HepG2 (cell line): ENCODE measurements around the gene GTF2A1. TPM values are rescaled to one million over a fixed set of nuclear protein-coding genes. Genes with fewer than 3 reads are reported as not detected.

Experiments
- CENPX ChIP-seq: sonication (generic); formaldehyde crosslinking; IDR thresholded peaks from 2 replicates; pipeline ENCODE4 v1.9.0; 2021; ENCODE audit warnings: mild to moderate bottlenecking, missing genetic modification reagents, moderate library complexity
- DMAP1 ChIP-seq: IDR thresholded peaks from 2 replicates; pipeline ENCODE4 v1.6.1; 2016
- DPF2 ChIP-seq: sonication (generic); formaldehyde crosslinking; IDR thresholded peaks from 2 replicates; pipeline ENCODE4 v1.4.0; 2020; ENCODE audit warnings: mild to moderate bottlenecking, low read depth, missing genetic modification reagents, borderline replicate concordance
- FOSL1 ChIP-seq: sonication (generic); formaldehyde crosslinking; IDR thresholded peaks from 2 replicates; pipeline ENCODE4 v1.9.0; 2021; ENCODE audit warnings: missing genetic modification reagents, borderline replicate concordance
- HNRNPL ChIP-seq: fragments of 200-400 bp; formaldehyde crosslinking; IDR thresholded peaks from 2 replicates; pipeline ENCODE4 v1.6.1; 2017; ENCODE audit warnings: mild to moderate bottlenecking, low read depth, low read length
- KMT2B ChIP-seq: IDR thresholded peaks from 2 replicates; pipeline ENCODE4 v1.6.1; 2016; ENCODE audit warnings: missing genetic modification reagents, missing compliant biosample characterization
- MIER2 ChIP-seq: IDR thresholded peaks from 2 replicates; pipeline ENCODE4 v1.6.1; 2016; ENCODE audit warnings: missing biosample characterization, missing genetic modification reagents
- MIXL1 ChIP-seq: IDR thresholded peaks from 2 replicates; pipeline ENCODE4 v1.6.1; 2016
- MTA3 ChIP-seq: sonication (generic); formaldehyde crosslinking; IDR thresholded peaks from 2 replicates; pipeline ENCODE4 v1.4.0; 2020; ENCODE audit warnings: missing genetic modification reagents
- RBM22 ChIP-seq: fragments of 200-400 bp; formaldehyde crosslinking; optimal IDR thresholded peaks from 2 replicates; pipeline ENCODE3; 2017; ENCODE audit warnings: mild to moderate bottlenecking, low read length, moderate library complexity
- SRSF9 ChIP-seq: fragments of 200-400 bp; formaldehyde crosslinking; IDR thresholded peaks from 2 replicates; pipeline ENCODE4 v1.6.1; 2018; ENCODE audit warnings: borderline replicate concordance, mild to moderate bottlenecking, low read depth, low read length; ENCODE audit not compliant: insufficient read depth, poor library complexity, severe bottlenecking
- XBP1 ChIP-seq: sonication (generic); formaldehyde crosslinking; IDR thresholded peaks from 2 replicates; pipeline ENCODE4 v1.5.0; 2020; ENCODE audit warnings: missing genetic modification reagents
- ZFP36L2 ChIP-seq: sonication (generic); formaldehyde crosslinking; IDR thresholded peaks from 2 replicates; pipeline ENCODE4 v1.4.0; 2020; ENCODE audit warnings: missing genetic modification reagents
- ZNF329 ChIP-seq: sonication (generic); formaldehyde crosslinking; IDR thresholded peaks from 2 replicates; pipeline ENCODE4 v1.9.0; 2021; ENCODE audit warnings: low read depth, mild to moderate bottlenecking, missing genetic modification reagents
- ZNF383 ChIP-seq: sonication (generic); formaldehyde crosslinking; IDR thresholded peaks from 2 replicates; pipeline ENCODE4 v1.4.0; 2020; ENCODE audit warnings: missing genetic modification reagents, mild to moderate bottlenecking, borderline replicate concordance
- ZNF468 ChIP-seq: sonication (generic); formaldehyde crosslinking; IDR thresholded peaks from 2 replicates; pipeline ENCODE4 v1.8.0; 2022; ENCODE audit warnings: mild to moderate bottlenecking, moderate library complexity, missing genetic modification reagents
- ZNF709 ChIP-seq: sonication (generic); formaldehyde crosslinking; IDR thresholded peaks from 2 replicates; pipeline ENCODE4 v1.5.0; 2020; ENCODE audit warnings: mild to moderate bottlenecking, missing genetic modification reagents
- ZZZ3 ChIP-seq: sonication (generic); formaldehyde crosslinking; IDR thresholded peaks from 2 replicates; pipeline ENCODE4 v1.4.0; 2020; ENCODE audit warnings: missing genetic modification reagents, mild to moderate bottlenecking, borderline replicate concordance
- polyA plus RNA-seq, 8 experiments: library from polyadenylated mRNA; depleted of rRNA in 3 of 8; stranded (reverse) in 7 of 8; unstranded in 1 of 8; fragments of >200 nt; fragmentation: Illumina TruSeq in 4 of 8; extraction: Trizol in 4 of 8; gene quantifications; 2 replicates each; pipeline versions ENCODE4 v1.2.1 to v1.2.3, GENCODE V29; 2011 to 2016; ENCODE audit warnings: low read depth in 4 of 8, missing spikeins in 1 of 8, mixed read lengths in 1 of 8; ENCODE audit not compliant: insufficient read depth in 1 of 8
- total RNA-seq, 5 experiments: library from RNA; depleted of rRNA; stranded (reverse); fragments of >200 nt; fragmentation: Illumina TruSeq; extraction: Trizol; gene quantifications; 2 replicates each; pipeline ENCODE4 v1.2.3, GENCODE V29; 2016; ENCODE audit warnings: low read depth in 1 of 5
- TF ChIP-seq, protein P1 (sequence below): sonication (generic); formaldehyde crosslinking; IDR thresholded peaks from 2 replicates; pipeline ENCODE4 v1.5.0; 2020; ENCODE audit warnings: missing genetic modification reagents
- TF ChIP-seq, protein P2 (sequence below): sonication (generic); formaldehyde crosslinking; IDR thresholded peaks from 2 replicates; pipeline ENCODE4 v1.8.1; 2023; ENCODE audit warnings: missing genetic modification reagents, inconsistent platforms, borderline replicate concordance
- TF ChIP-seq, protein P3 (sequence below): sonication (generic); formaldehyde crosslinking; IDR thresholded peaks from 2 replicates; pipeline ENCODE4 v1.4.0; 2020; ENCODE audit warnings: missing genetic modification reagents, borderline replicate concordance
- TF ChIP-seq, protein P4 (sequence below): IDR thresholded peaks from 2 replicates; pipeline ENCODE4 v1.6.1; 2016; ENCODE audit warnings: missing biosample characterization, missing genetic modification reagents, low read depth
- TF ChIP-seq, protein P5 (sequence below): conservative IDR thresholded peaks from 2 replicates; pipeline ENCODE4 v1.6.1; 2018; ENCODE audit warnings: missing genetic modification reagents

The GTF2A1 gene
- total and polyA plus RNA-seq, 2 of the 13 experiments (the other 11 are each of a cell fraction or from before 2014, with no cell fraction given) = 14.9 to 17.5 TPM

DNA sequence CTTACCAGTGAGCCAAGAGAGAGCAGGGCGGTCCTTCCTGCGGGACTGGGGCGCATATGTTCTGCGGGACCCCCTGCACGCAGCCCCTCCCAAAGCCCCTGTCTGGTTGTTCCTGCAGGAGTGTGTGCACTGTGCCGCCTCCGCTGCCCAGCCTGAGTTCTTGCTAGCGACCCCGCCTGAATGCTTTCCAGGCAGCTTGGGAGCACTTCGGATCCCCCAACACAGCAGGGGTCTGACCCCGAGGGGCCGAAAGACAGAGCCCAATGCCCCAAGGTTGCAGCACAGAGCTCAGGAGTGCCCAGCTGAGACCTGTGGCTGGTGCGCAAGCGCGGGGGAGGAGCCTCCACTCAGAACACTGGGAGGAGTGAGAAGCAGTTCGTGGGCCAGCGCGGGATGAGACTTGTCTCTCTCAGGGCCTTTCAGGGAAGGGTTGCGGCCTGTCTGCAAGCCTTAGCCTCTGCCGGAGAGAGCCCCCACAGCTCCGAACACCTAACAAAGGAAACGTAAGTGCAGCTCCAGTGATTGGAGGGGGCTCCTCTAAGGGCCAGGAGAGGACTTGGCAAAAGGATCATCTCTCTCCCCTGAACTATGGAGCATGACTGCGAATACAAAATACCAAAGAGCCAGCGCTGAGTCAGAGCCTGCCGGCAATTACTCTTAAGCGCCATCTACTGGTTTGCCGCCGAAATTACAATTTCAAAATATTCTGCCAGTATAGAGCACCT is 50.5 kb downstream of the GTF2A1 start (continued):
- 0 out of 2 replicates have a peak, but pooled peaks have one; percentile 58 for TF ChIP-seq ZNF468 (CRISPR knock-in tag)
- no peak for TF ChIP-seq MIER2 (CRISPR knock-in tag)
- TF ChIP-seq, protein P1, sequence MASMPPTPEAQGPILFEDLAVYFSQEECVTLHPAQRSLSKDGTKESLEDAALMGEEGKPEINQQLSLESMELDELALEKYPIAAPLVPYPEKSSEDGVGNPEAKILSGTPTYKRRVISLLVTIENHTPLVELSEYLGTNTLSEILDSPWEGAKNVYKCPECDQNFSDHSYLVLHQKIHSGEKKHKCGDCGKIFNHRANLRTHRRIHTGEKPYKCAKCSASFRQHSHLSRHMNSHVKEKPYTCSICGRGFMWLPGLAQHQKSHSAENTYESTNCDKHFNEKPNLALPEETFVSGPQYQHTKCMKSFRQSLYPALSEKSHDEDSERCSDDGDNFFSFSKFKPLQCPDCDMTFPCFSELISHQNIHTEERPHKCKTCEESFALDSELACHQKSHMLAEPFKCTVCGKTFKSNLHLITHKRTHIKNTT = no peak
- TF ChIP-seq DMAP1 (CRISPR knock-in tag) = peak; percentile 79; the same call in 1 of the 2 replicates
- TF ChIP-seq ZNF383 (CRISPR knock-in tag) = peak; percentile 80; the same call in 1 of the 2 replicates
- TF ChIP-seq XBP1 = no peak
- TF ChIP-seq CENPX = no peak
- no peak for TF ChIP-seq DPF2 (CRISPR knock-in tag)
- TF ChIP-seq ZFP36L2 (CRISPR knock-in tag) = no peak; the same call in 1 of the 2 replicates
- peak; percentile 70; the same call in 1 of the 2 replicates for TF ChIP-seq ZNF709
- TF ChIP-seq MTA3 (CRISPR knock-in tag) = no peak
- TF ChIP-seq, protein P2, sequence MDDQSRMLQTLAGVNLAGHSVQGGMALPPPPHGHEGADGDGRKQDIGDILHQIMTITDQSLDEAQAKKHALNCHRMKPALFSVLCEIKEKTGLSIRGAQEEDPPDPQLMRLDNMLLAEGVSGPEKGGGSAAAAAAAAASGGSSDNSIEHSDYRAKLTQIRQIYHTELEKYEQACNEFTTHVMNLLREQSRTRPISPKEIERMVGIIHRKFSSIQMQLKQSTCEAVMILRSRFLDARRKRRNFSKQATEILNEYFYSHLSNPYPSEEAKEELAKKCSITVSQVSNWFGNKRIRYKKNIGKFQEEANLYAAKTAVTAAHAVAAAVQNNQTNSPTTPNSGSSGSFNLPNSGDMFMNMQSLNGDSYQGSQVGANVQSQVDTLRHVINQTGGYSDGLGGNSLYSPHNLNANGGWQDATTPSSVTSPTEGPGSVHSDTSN (CRISPR knock-in tag) = no peak
- TF ChIP-seq, protein P3, sequence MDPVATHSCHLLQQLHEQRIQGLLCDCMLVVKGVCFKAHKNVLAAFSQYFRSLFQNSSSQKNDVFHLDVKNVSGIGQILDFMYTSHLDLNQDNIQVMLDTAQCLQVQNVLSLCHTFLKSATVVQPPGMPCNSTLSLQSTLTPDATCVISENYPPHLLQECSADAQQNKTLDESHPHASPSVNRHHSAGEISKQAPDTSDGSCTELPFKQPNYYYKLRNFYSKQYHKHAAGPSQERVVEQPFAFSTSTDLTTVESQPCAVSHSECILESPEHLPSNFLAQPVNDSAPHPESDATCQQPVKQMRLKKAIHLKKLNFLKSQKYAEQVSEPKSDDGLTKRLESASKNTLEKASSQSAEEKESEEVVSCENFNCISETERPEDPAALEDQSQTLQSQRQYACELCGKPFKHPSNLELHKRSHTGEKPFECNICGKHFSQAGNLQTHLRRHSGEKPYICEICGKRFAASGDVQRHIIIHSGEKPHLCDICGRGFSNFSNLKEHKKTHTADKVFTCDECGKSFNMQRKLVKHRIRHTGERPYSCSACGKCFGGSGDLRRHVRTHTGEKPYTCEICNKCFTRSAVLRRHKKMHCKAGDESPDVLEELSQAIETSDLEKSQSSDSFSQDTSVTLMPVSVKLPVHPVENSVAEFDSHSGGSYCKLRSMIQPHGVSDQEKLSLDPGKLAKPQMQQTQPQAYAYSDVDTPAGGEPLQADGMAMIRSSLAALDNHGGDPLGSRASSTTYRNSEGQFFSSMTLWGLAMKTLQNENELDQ (CRISPR knock-in tag) = peak; percentile 21; the same call in 1 of the 2 replicates
- TF ChIP-seq KMT2B = peak; percentile 53; the same call in 1 of the 2 replicates
- TF ChIP-seq HNRNPL = 0 out of 2 replicates have a peak, but pooled peaks have one; percentile 45
- TF ChIP-seq, protein P4, sequence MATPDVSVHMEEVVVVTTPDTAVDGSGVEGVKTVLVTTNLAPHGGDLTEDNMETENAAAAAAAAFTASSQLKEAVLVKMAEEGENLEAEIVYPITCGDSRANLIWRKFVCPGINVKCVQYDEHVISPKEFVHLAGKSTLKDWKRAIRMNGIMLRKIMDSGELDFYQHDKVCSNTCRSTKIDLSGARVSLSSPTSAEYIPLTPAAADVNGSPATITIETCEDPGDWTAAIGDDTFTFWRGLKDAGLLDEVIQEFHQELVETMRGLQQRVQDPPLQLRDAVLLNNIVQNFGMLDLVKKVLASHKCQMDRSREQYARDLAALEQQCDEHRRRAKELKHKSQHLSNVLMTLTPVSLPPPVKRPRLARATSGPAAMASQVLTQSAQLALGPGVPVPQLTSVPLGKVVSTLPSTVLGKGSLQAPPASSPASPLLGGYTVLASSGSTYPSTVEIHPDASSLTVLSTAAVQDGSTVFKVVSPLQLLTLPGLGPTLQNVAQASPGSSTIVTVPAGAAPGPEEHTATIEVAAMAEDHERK (CRISPR knock-in tag) = no peak
- TF ChIP-seq, protein P5, sequence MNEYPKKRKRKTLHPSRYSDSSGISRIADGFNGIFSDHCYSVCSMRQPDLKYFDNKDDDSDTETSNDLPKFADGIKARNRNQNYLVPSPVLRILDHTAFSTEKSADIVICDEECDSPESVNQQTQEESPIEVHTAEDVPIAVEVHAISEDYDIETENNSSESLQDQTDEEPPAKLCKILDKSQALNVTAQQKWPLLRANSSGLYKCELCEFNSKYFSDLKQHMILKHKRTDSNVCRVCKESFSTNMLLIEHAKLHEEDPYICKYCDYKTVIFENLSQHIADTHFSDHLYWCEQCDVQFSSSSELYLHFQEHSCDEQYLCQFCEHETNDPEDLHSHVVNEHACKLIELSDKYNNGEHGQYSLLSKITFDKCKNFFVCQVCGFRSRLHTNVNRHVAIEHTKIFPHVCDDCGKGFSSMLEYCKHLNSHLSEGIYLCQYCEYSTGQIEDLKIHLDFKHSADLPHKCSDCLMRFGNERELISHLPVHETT (CRISPR knock-in tag) = no peak
- no peak for TF ChIP-seq SRSF9
- TF ChIP-seq MIXL1 (CRISPR knock-in tag) = no peak; the same call in 1 of the 2 replicates
- no peak for TF ChIP-seq RBM22
- no peak for TF ChIP-seq FOSL1 (CRISPR knock-in tag)
- TF ChIP-seq ZZZ3 (CRISPR knock-in tag) = no peak; the same call in 1 of the 2 replicates
- peak; percentile 70; the same call in 1 of the 2 replicates for TF ChIP-seq ZNF329 (CRISPR knock-in tag)
